ENCODE results near the gene SLAMF7. TPM values are rescaled to one million over a fixed set of nuclear protein-coding genes. Genes with fewer than 3 reads are reported as not detected.

The SLAMF7 gene
- total and polyA plus RNA-seq, 2 donors (not counting 1 experiment from before 2014, with no cell fraction given), result not detected

- no peak for TF ChIP-seq EZH2 (IDR thresholded peaks at IDR 0.05; ENCODE audit: low read length, missing control alignments)
- no peak for TF ChIP-seq CTCF (conservative IDR thresholded peaks at IDR 0.05 in 1 of 2, IDR thresholded peaks at IDR 0.05 in 1 of 2; ENCODE audit: low read depth in 1 of 2, low read length in 2 of 2)
- no peak overlapping the region for H3K4me2 ChIP-seq (ENCODE audit: extremely low read depth, insufficient read depth, low read length)
- H3K27ac ChIP-seq (ENCODE audit: insufficient read depth, low read length), result no peak overlapping the region
- no peaks in the 10 kb centered on the region for H3K4me1 ChIP-seq (ENCODE audit: control insufficient read depth, extremely low read depth, insufficient read depth, low read length)
- no peaks in the 10 kb centered on the region for H3K9me3 ChIP-seq (ENCODE audit: control insufficient read depth, insufficient read depth, low read depth, low read length)
- DNase-seq (ENCODE audit: low read depth in 2 of 2), result no peak
- H2AFZ ChIP-seq (ENCODE audit: low read length), result no peak overlapping the region
- H3K4me3 ChIP-seq (replicated peaks in 1 of 4; ENCODE audit: control extremely low read depth in 1 of 4, insufficient read depth in 1 of 4, low read depth in 3 of 4, low read length in 4 of 4), result no peak overlapping the region
- no peaks in the 10 kb centered on the region for H4K20me1 ChIP-seq (ENCODE audit: control insufficient read depth, extremely low read depth, insufficient read depth, low read length)
- H3K9ac ChIP-seq (ENCODE audit: insufficient read depth, low read length), result no peak overlapping the region
- no peaks in the 10 kb centered on the region for H3K79me2 ChIP-seq (ENCODE audit: control insufficient read depth, insufficient read depth, low read length)
- H3K36me3 ChIP-seq (ENCODE audit: control insufficient read depth, insufficient read depth, low read length), result no peaks in the 10 kb centered on the region
- no peaks in the 10 kb centered on the region for H3K27me3 ChIP-seq (ENCODE audit: control insufficient read depth, insufficient read depth, low read length)
Observed at GRCh38 chr1:160778976-160779375, 39.9 kb downstream of the SLAMF7 start.

GRCh38 chr1:160779626-160780397 is 40.8 kb downstream of the SLAMF7 start:
- Histone ChIP-seq H3K79me2 (ENCODE audit: control insufficient read depth, insufficient read depth, low read length) (no peaks in the 10 kb centered on the region), H4K20me1 (ENCODE audit: control insufficient read depth, extremely low read depth, insufficient read depth, low read length) (no peaks in the 10 kb centered on the region), H3K9me3 (ENCODE audit: control insufficient read depth, insufficient read depth, low read depth, low read length) (no peaks in the 10 kb centered on the region), H3K27me3 (ENCODE audit: control insufficient read depth, insufficient read depth, low read length) (no peaks in the 10 kb centered on the region), H3K4me2 (ENCODE audit: extremely low read depth, insufficient read depth, low read length) (no peak overlapping the region), H2AFZ (ENCODE audit: low read length) (no peak overlapping the region), H3K4me3 (replicated peaks in 1 of 4; ENCODE audit: control extremely low read depth in 1 of 4, insufficient read depth in 1 of 4, low read depth in 3 of 4, low read length in 4 of 4) (no peak overlapping the region), H3K36me3 (ENCODE audit: control insufficient read depth, insufficient read depth, low read length) (no peaks in the 10 kb centered on the region), H3K9ac (ENCODE audit: insufficient read depth, low read length) (no peak overlapping the region), H3K4me1 (ENCODE audit: control insufficient read depth, extremely low read depth, insufficient read depth, low read length) (no peaks in the 10 kb centered on the region), H3K27ac (ENCODE audit: insufficient read depth, low read length) (no peak overlapping the region)
- no peak for DNase-seq (ENCODE audit: low read depth in 2 of 2)
- TF ChIP-seq CTCF (conservative IDR thresholded peaks at IDR 0.05 in 1 of 2, IDR thresholded peaks at IDR 0.05 in 1 of 2; ENCODE audit: low read depth in 1 of 2, low read length in 2 of 2) (peak in 1 of 2 donors; percentile 1), EZH2 (IDR thresholded peaks at IDR 0.05; ENCODE audit: low read length, missing control alignments) (no peak)

- H4K20me1 ChIP-seq (ENCODE audit: control insufficient read depth, extremely low read depth, insufficient read depth, low read length), result no peaks in the 10 kb centered on the region
- no peak for DNase-seq (ENCODE audit: low read depth in 2 of 2)
- H3K9ac ChIP-seq (ENCODE audit: insufficient read depth, low read length), result no peak overlapping the region
- no peaks in the 10 kb centered on the region for H3K79me2 ChIP-seq (ENCODE audit: control insufficient read depth, insufficient read depth, low read length)
- H3K27ac ChIP-seq (ENCODE audit: insufficient read depth, low read length), result no peak overlapping the region
- no peak for TF ChIP-seq CTCF (conservative IDR thresholded peaks at IDR 0.05 in 1 of 2, IDR thresholded peaks at IDR 0.05 in 1 of 2; ENCODE audit: low read depth in 1 of 2, low read length in 2 of 2)
- TF ChIP-seq EZH2 (IDR thresholded peaks at IDR 0.05; ENCODE audit: low read length, missing control alignments), result no peak
- no peaks in the 10 kb centered on the region for H3K4me1 ChIP-seq (ENCODE audit: control insufficient read depth, extremely low read depth, insufficient read depth, low read length)
- H3K4me2 ChIP-seq (ENCODE audit: extremely low read depth, insufficient read depth, low read length), result no peak overlapping the region
- no peaks in the 10 kb centered on the region for H3K9me3 ChIP-seq (ENCODE audit: control insufficient read depth, insufficient read depth, low read depth, low read length)
- no peak overlapping the region for H3K4me3 ChIP-seq (replicated peaks in 1 of 4; ENCODE audit: control extremely low read depth in 1 of 4, insufficient read depth in 1 of 4, low read depth in 3 of 4, low read length in 4 of 4)
- no peaks in the 10 kb centered on the region for H3K36me3 ChIP-seq (ENCODE audit: control insufficient read depth, insufficient read depth, low read length)
- no peaks in the 10 kb centered on the region for H3K27me3 ChIP-seq (ENCODE audit: control insufficient read depth, insufficient read depth, low read length)
- H2AFZ ChIP-seq (ENCODE audit: low read length), result no peak overlapping the region
Observed at GRCh38 chr1:160780398-160780755, 41.3 kb downstream of the SLAMF7 start.

Data from fibroblast of lung (primary cell).